Cardiac fibroblast (primary cell): ENCODE data around the gene PYDC2.

ENCODE experiments used
- DNase-seq, 2 donors: peaks; one replicate each; pipeline versions ENCODE4 v3.0.0 to v3.0.0-alpha.2; 2010; ENCODE audit warnings: low read depth in 2 of 2
- H3K4me3 ChIP-seq, 2 donors: replicated peaks in 1 of 2; 1 replicate in 1 of 2; 2 replicates in 1 of 2; pipeline ENCODE4 v1.5.1; 2011; ENCODE audit warnings: low read depth in 2 of 2, low read length in 2 of 2, mild to moderate bottlenecking in 2 of 2, moderate library complexity in 1 of 2
- CTCF ChIP-seq: IDR thresholded peaks from one replicate; pipeline ENCODE4 v1.5.1; 2011; ENCODE audit warnings: low read depth, mild to moderate bottlenecking, low read length, inconsistent platforms

The PYDC2 gene

GRCh38 chr3:191461113-191461595, at the start of gene PYDC2:
PYDC2 (plus strand) TSS chr3:191461163; CDS start chr3:191461163, 0 bp downstream.
- no peak for TF ChIP-seq CTCF
- H3K4me3 ChIP-seq: no peak within 1 kb of the TSS
- DNase-seq: no peak

GRCh38 chr3:191412759-191413158, 48.2 kb upstream of the PYDC2 start:
- TF ChIP-seq CTCF: no peak
- no peak overlapping the region for H3K4me3 ChIP-seq
- DNase-seq: peak; percentile 81 to 96

GRCh38 chr3:191414286-191414685, 46.7 kb upstream of the PYDC2 start:
- H3K4me3 ChIP-seq: no peak overlapping the region
- no peak for DNase-seq
- no peak for TF ChIP-seq CTCF

GRCh38 chr3:191414732-191415131, 46.2 kb upstream of the PYDC2 start:
- H3K4me3 ChIP-seq: no peak overlapping the region
- DNase-seq: no peak
- no peak for TF ChIP-seq CTCF

GRCh38 chr3:191415566-191415965, 45.4 kb upstream of the PYDC2 start:
- no peak for DNase-seq
- no peak overlapping the region for H3K4me3 ChIP-seq
- no peak for TF ChIP-seq CTCF

- no peak for TF ChIP-seq CTCF
- no peak for DNase-seq
- H3K4me3 ChIP-seq: no peak overlapping the region
Measured at GRCh38 chr3:191417457-191417729, 43.6 kb upstream of the PYDC2 start.

- H3K4me3 ChIP-seq: no peak overlapping the region
- no peak for DNase-seq
- no peak for TF ChIP-seq CTCF
Measured at GRCh38 chr3:191420771-191421170, 40.2 kb upstream of the PYDC2 start.
